ENCODE measurements around the gene CEBPG.

The CEBPG gene

DNA sequence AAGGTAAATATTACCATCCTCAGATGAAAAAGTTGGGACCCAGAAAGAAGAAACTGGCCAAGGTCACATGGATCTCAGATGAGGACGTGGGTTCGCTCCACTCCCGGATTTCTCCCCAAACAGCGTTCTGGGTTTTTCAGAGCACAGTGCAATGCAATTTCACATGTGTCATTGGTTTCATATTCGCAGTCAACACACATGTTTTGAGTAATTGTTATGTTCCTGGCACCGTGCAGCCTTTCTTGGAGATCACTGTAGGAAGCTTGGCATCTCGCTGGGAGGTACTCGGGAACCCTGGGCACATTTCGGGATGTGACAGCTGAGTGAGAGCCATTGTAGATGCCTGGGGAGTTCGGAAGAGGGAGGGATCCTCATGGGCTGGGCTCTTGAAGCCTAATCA lies 26.2 kb upstream of the CEBPG start:
- H3K27me3 ChIP-seq (ENCODE audit: insufficient read depth, poor library complexity, severe bottlenecking): no peaks in the 10 kb centered on the region
- TF ChIP-seq SPI1 (IDR thresholded peaks at IDR 0.05; ENCODE audit: borderline replicate concordance, low read depth) (no peak), REST (IDR thresholded peaks at IDR 0.05; ENCODE audit: insufficient replicate concordance, low read depth) (no peak), POLR2AphosphoS5 (IDR thresholded peaks at IDR 0.05; ENCODE audit: low read depth) (no peak), GABPA (IDR thresholded peaks at IDR 0.05; ENCODE audit: low read depth) (no peak)
- TF ChIP-seq, protein P1, sequence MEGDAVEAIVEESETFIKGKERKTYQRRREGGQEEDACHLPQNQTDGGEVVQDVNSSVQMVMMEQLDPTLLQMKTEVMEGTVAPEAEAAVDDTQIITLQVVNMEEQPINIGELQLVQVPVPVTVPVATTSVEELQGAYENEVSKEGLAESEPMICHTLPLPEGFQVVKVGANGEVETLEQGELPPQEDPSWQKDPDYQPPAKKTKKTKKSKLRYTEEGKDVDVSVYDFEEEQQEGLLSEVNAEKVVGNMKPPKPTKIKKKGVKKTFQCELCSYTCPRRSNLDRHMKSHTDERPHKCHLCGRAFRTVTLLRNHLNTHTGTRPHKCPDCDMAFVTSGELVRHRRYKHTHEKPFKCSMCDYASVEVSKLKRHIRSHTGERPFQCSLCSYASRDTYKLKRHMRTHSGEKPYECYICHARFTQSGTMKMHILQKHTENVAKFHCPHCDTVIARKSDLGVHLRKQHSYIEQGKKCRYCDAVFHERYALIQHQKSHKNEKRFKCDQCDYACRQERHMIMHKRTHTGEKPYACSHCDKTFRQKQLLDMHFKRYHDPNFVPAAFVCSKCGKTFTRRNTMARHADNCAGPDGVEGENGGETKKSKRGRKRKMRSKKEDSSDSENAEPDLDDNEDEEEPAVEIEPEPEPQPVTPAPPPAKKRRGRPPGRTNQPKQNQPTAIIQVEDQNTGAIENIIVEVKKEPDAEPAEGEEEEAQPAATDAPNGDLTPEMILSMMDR (IDR thresholded peaks at IDR 0.05; ENCODE audit: insufficient read depth, low read length): no peak

DNA sequence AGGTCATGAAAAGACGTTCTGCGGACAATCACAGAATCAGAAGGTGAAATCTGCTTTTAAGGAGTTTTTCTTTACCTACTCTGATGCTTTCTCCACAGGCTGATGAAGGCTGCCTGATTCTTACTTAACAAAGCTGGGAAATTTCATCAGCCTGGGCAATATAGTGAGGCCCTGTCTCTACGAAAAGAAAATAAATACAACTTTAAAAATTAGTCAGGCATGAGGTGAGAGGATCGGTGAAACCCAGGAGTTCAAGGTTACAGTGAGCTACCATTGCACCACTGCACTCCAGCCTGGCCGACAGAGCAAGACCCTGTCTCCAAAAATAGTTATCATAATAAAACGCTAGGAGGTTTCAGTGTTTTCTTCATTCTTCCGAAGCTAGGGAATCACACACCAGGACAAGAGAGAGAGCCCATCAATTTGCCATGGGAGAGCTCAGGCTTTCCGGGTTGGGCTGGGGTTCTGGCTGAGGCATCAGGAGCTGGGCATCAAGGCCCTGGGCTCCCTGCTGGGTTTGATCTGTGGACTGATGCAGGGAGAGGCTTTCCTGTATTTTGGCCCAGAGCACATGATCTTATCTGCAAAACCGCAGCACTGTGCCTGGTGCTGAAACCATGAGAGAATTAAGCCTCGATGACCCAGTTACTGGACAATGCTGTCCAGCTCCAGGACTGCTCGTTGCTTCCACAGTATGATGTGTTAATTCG lies 25.1 kb upstream of the CEBPG start:
- no peak for TF ChIP-seq SPI1 (IDR thresholded peaks at IDR 0.05; ENCODE audit: borderline replicate concordance, low read depth)
- DNase-seq (ENCODE audit: low read depth in 1 of 2, low spot score in 1 of 2): no peak
- no peaks in the 10 kb centered on the region for H3K27me3 ChIP-seq (ENCODE audit: insufficient read depth, poor library complexity, severe bottlenecking)
- H3K27ac ChIP-seq (replicated peaks): no peak overlapping the region
- no peak overlapping the region for H3K4me3 ChIP-seq (replicated peaks; ENCODE audit: insufficient read depth, low read length)

More for the DNA sequence above, 26.2 kb upstream of the CEBPG start:
- Histone ChIP-seq H3K4me3 (replicated peaks; ENCODE audit: insufficient read depth, low read length) (no peak overlapping the region), H3K27ac (replicated peaks) (no peak overlapping the region)
- DNase-seq (ENCODE audit: low read depth in 1 of 2, low spot score in 1 of 2): no peak

- H3K4me3 ChIP-seq (replicated peaks; ENCODE audit: insufficient read depth, low read length): no peak overlapping the region
- no peak overlapping the region for H3K27ac ChIP-seq (replicated peaks)
- H3K27me3 ChIP-seq (ENCODE audit: insufficient read depth, poor library complexity, severe bottlenecking): no peaks in the 10 kb centered on the region
- TF ChIP-seq GABPA (IDR thresholded peaks at IDR 0.05; ENCODE audit: low read depth): no peak
- no peak for TF ChIP-seq REST (IDR thresholded peaks at IDR 0.05; ENCODE audit: insufficient replicate concordance, low read depth)
- no peak for TF ChIP-seq POLR2AphosphoS5 (IDR thresholded peaks at IDR 0.05; ENCODE audit: low read depth)
- no peak for TF ChIP-seq SPI1 (IDR thresholded peaks at IDR 0.05; ENCODE audit: borderline replicate concordance, low read depth)
- TF ChIP-seq, protein P1 (IDR thresholded peaks at IDR 0.05; ENCODE audit: insufficient read depth, low read length): no peak
- DNase-seq (ENCODE audit: low read depth in 1 of 2, low spot score in 1 of 2): no peak
These were observed 23.9 kb upstream of the CEBPG start for GRCh38 chr19:33349319-33350289.
